Uterus (tissue), 2 donors: ENCODE results near the gene ITPR1.

Experiments
- CTCF ChIP-seq, 4 experiments: fragments of 200-600 bp in 2 of 4; fragments of 450-650 bp in 2 of 4; sonication (generic) in 2 of 4; IDR thresholded peaks; one replicate each; pipeline ENCODE4 v1.5.1; 2016 to 2019; ENCODE audit warnings: antibody characterized with exemption in 4 of 4, mild to moderate bottlenecking in 2 of 4, moderate library complexity in 1 of 4
- POLR2A ChIP-seq, 2 donors: fragments of 450-650 bp; IDR thresholded peaks; one replicate each; pipeline ENCODE4 v1.6.1; 2016; ENCODE audit warnings: antibody characterized with exemption in 2 of 2, mild to moderate bottlenecking in 1 of 2, moderate library complexity in 1 of 2

GRCh38 chr3:4816718-4817117 lies 323.6 kb downstream of the ITPR1 start:
- TF ChIP-seq POLR2A (IDR thresholded peaks at IDR 0.05) (no peak), CTCF (IDR thresholded peaks at IDR 0.05) (no peak)
